ENCODE results near the gene TTC17. TPM values are rescaled to one million over a fixed set of nuclear protein-coding genes. Genes with fewer than 3 reads are reported as not detected.

The TTC17 gene
- total RNA-seq, 1 donor from 2014 or later, result 58.5 TPM

GRCh38 chr11:43403357-43404231, 44.9 kb downstream of the TTC17 start:
- Histone ChIP-seq H3K36me3 (ENCODE audit: control insufficient read depth, insufficient read depth, low read length) (peaks cover 2% of the 10 kb centered on the region), H3K4me3 (ENCODE audit: low read depth, low read length) (no peak overlapping the region), H3K27me3 (ENCODE audit: control insufficient read depth, insufficient read depth, low read length) (no peaks in the 10 kb centered on the region)
- no peak for DNase-seq (ENCODE audit: low read depth)
- no peak for TF ChIP-seq CTCF (IDR thresholded peaks at IDR 0.05; ENCODE audit: insufficient read depth, low read length, poor library complexity, severe bottlenecking)

- no peak overlapping the region for H3K4me3 ChIP-seq (ENCODE audit: low read depth, low read length)
- H3K27me3 ChIP-seq (ENCODE audit: control insufficient read depth, insufficient read depth, low read length), result no peaks in the 10 kb centered on the region
- TF ChIP-seq CTCF (IDR thresholded peaks at IDR 0.05; ENCODE audit: insufficient read depth, low read length, poor library complexity, severe bottlenecking), result no peak
- DNase-seq (ENCODE audit: low read depth), result no peak
- peaks cover 2% of the 10 kb centered on the region for H3K36me3 ChIP-seq (ENCODE audit: control insufficient read depth, insufficient read depth, low read length)
Measured at GRCh38 chr11:43404406-43404805, 45.7 kb downstream of the TTC17 start.

- DNase-seq (ENCODE audit: low read depth), result no peak
- Histone ChIP-seq H3K27me3 (ENCODE audit: control insufficient read depth, insufficient read depth, low read length) (no peaks in the 10 kb centered on the region), H3K4me3 (ENCODE audit: low read depth, low read length) (no peak overlapping the region), H3K36me3 (ENCODE audit: control insufficient read depth, insufficient read depth, low read length) (peaks cover 2% of the 10 kb centered on the region)
- TF ChIP-seq CTCF (IDR thresholded peaks at IDR 0.05; ENCODE audit: insufficient read depth, low read length, poor library complexity, severe bottlenecking), result no peak
Measured at GRCh38 chr11:43404836-43405479, 46.2 kb downstream of the TTC17 start.

- no peak for DNase-seq (ENCODE audit: low read depth)
- no peak for TF ChIP-seq CTCF (IDR thresholded peaks at IDR 0.05; ENCODE audit: insufficient read depth, low read length, poor library complexity, severe bottlenecking)
Measured at GRCh38 chr11:43408277-43408676, 49.6 kb downstream of the TTC17 start.

GRCh38 chr11:43410394-43410793, 51.7 kb downstream of the TTC17 start:
- DNase-seq (ENCODE audit: low read depth), result no peak
- H3K27me3 ChIP-seq (ENCODE audit: control insufficient read depth, insufficient read depth, low read length), result no peaks in the 10 kb centered on the region
- H3K36me3 ChIP-seq (ENCODE audit: control insufficient read depth, insufficient read depth, low read length), result peaks cover 2% of the 10 kb centered on the region
- H3K4me3 ChIP-seq (ENCODE audit: low read depth, low read length), result no peak overlapping the region
- TF ChIP-seq CTCF (IDR thresholded peaks at IDR 0.05; ENCODE audit: insufficient read depth, low read length, poor library complexity, severe bottlenecking), result no peak

More at GRCh38 chr11:43408277-43408676, 49.6 kb downstream of the TTC17 start:
- H3K4me3 ChIP-seq (ENCODE audit: low read depth, low read length), result no peak overlapping the region
- no peaks in the 10 kb centered on the region for H3K27me3 ChIP-seq (ENCODE audit: control insufficient read depth, insufficient read depth, low read length)
- H3K36me3 ChIP-seq (ENCODE audit: control insufficient read depth, insufficient read depth, low read length), result peaks cover 2% of the 10 kb centered on the region
